H1 (cell line): ENCODE data around the gene KRAS. TPM values are rescaled to one million over a fixed set of nuclear protein-coding genes. Genes with fewer than 3 reads are reported as not detected.

ENCODE experiments used
- CTCF ChIA-PET: fragments of 300-600 bp; sonication (Branson Sonifier 250); formaldehyde crosslinking; loops from one replicate; lab custom pipeline; 2021; ENCODE audit not compliant: partially characterized antibody; lab: Charles Lee
- POLR2A ChIA-PET: fragments of 300-600 bp; sonication (Branson Sonifier 250); formaldehyde crosslinking; loops from one replicate; lab custom pipeline; 2021; ENCODE audit warnings: inconsistent platforms; ENCODE audit not compliant: partially characterized antibody; lab: Charles Lee
- DNase-seq, 2 experiments: peaks; one replicate each; pipeline versions ENCODE4 v3.0.0 to v3.0.0-alpha.2; 2010 to 2022; ENCODE audit warnings: low spot score in 2 of 2, low read depth in 1 of 2, mixed read lengths in 1 of 2
- FAIRE-seq: peaks from 2 replicates; lab custom pipeline; 2011; peaks lifted over from hg19 to GRCh38; lab: Jason Lieb, UNC
- H2AFZ ChIP-seq: 2 replicates; pipeline ENCODE4 v1.8.1; 2012; ENCODE audit warnings: low read length, inconsistent platforms
- H2AK5ac ChIP-seq: 2 replicates; pipeline ENCODE4 v1.6.1; 2013; ENCODE audit warnings: low read depth, low read length
- H2BK120ac ChIP-seq: replicated peaks from 2 replicates; pipeline ENCODE3; 2013; ENCODE audit warnings: low read depth, low read length, inconsistent platforms
- H2BK12ac ChIP-seq: 2 replicates; pipeline ENCODE4 v1.6.1; 2013; ENCODE audit warnings: low read depth, low read length
- H2BK15ac ChIP-seq: 2 replicates; pipeline ENCODE4 v1.6.1; 2013; ENCODE audit warnings: low read length
- H2BK20ac ChIP-seq: 2 replicates; pipeline ENCODE4 v1.6.1; 2013; ENCODE audit warnings: low read length
- H2BK5ac ChIP-seq: 2 replicates; pipeline ENCODE4 v1.6.1; 2013; ENCODE audit warnings: low read depth, low read length
- H3K14ac ChIP-seq: 2 replicates; pipeline ENCODE4 v1.6.1; 2013; ENCODE audit warnings: inconsistent platforms; ENCODE audit not compliant: insufficient read length
- H3K18ac ChIP-seq: 2 replicates; pipeline ENCODE4 v1.6.1; 2013; ENCODE audit warnings: low read length; ENCODE audit errors: extremely low read depth
- H3K23ac ChIP-seq: 2 replicates; pipeline ENCODE4 v1.6.1; 2013; ENCODE audit warnings: inconsistent platforms; ENCODE audit not compliant: insufficient read length
- H3K23me2 ChIP-seq: 2 replicates; pipeline ENCODE4 v1.6.1; 2013; ENCODE audit warnings: low read depth, low read length
- H3K27ac ChIP-seq: 2 replicates; pipeline ENCODE4 v1.6.1; 2011; ENCODE audit warnings: low read depth, low read length, inconsistent platforms
- H3K27me3 ChIP-seq, 4 experiments: replicated peaks in 1 of 4; 1 replicate in 1 of 4; 2 replicates in 3 of 4; pipeline versions ENCODE4 v1.6.1 to v1.8.1; 2011 to 2013; ENCODE audit warnings: low read length in 3 of 4, mild to moderate bottlenecking in 3 of 4, inconsistent platforms in 2 of 4, mixed read lengths in 2 of 4, moderate library complexity in 1 of 4; ENCODE audit not compliant: control insufficient read depth in 3 of 4, insufficient read depth in 3 of 4; ENCODE audit errors: extremely low read depth in 1 of 4
- H3K36me3 ChIP-seq, 4 experiments: 2 replicates each; pipeline versions ENCODE4 v1.6.1 to v1.8.1; 2011 to 2013; ENCODE audit warnings: mild to moderate bottlenecking in 4 of 4, low read length in 3 of 4, moderate library complexity in 2 of 4, control low read depth in 1 of 4, inconsistent platforms in 1 of 4; ENCODE audit not compliant: insufficient read depth in 4 of 4, control insufficient read depth in 2 of 4
- H3K4ac ChIP-seq: replicated peaks from 2 replicates; pipeline ENCODE3; 2013; ENCODE audit warnings: low read length, low read depth, mixed read lengths, inconsistent platforms; ENCODE audit not compliant: insufficient read length
- H3K4me1 ChIP-seq, 4 experiments: replicated peaks in 1 of 4; 1 replicate in 1 of 4; 2 replicates in 3 of 4; pipeline versions ENCODE4 v1.6.1 to v1.8.1; 2011 to 2013; ENCODE audit warnings: low read length in 3 of 4, inconsistent platforms in 2 of 4, mixed read lengths in 1 of 4; ENCODE audit not compliant: insufficient read depth in 4 of 4, control insufficient read depth in 3 of 4
- H3K4me2 ChIP-seq, 2 experiments: 2 replicates each; pipeline versions ENCODE4 v1.6.1 to v1.8.1; 2011 to 2013; ENCODE audit warnings: low read depth in 2 of 2, low read length in 2 of 2, control low read depth in 1 of 2, inconsistent platforms in 1 of 2, mild to moderate bottlenecking in 1 of 2; ENCODE audit not compliant: insufficient read depth in 1 of 2
- H3K4me3 ChIP-seq, 4 experiments: fragments of 200-600, 300-600 bp in 1 of 4; sonication (generic), shearing (Covaris generic), sonication (Bioruptor Twin) in 1 of 4; 2 replicates each; pipeline versions ENCODE4 v1.5.1 to v1.8.1; 2011 to 2016; ENCODE audit warnings: low read length in 4 of 4, low read depth in 3 of 4, control low read depth in 2 of 4, inconsistent platforms in 2 of 4, mild to moderate bottlenecking in 2 of 4, mixed read lengths in 1 of 4, moderate library complexity in 1 of 4; ENCODE audit not compliant: insufficient read depth in 2 of 4; ENCODE audit errors: extremely low read depth in 1 of 4
- H3K56ac ChIP-seq: replicated peaks from 2 replicates; pipeline ENCODE3; 2013; ENCODE audit warnings: low read depth, mild to moderate bottlenecking, mixed read lengths, low read length, inconsistent platforms; ENCODE audit not compliant: insufficient read length
- H3K79me1 ChIP-seq: 2 replicates; pipeline ENCODE4 v1.6.1; 2013; ENCODE audit warnings: low read depth, low read length, control low read depth
- H3K79me2 ChIP-seq, 2 experiments: 2 replicates each; pipeline versions ENCODE4 v1.6.1 to v1.8.1; 2012 to 2013; ENCODE audit warnings: low read length in 2 of 2, mild to moderate bottlenecking in 2 of 2, inconsistent platforms in 1 of 2; ENCODE audit not compliant: insufficient read depth in 2 of 2, control insufficient read depth in 1 of 2
- H3K9ac ChIP-seq, 4 experiments: replicated peaks in 1 of 4; 1 replicate in 1 of 4; 2 replicates in 3 of 4; pipeline versions ENCODE4 v1.6.1 to v1.8.1; 2011 to 2013; ENCODE audit warnings: low read depth in 3 of 4, low read length in 3 of 4, control low read depth in 2 of 4, mild to moderate bottlenecking in 2 of 4, moderate library complexity in 2 of 4, inconsistent platforms in 1 of 4; ENCODE audit errors: extremely low read depth in 1 of 4
- H3K9me3 ChIP-seq, 2 experiments: 2 replicates each; pipeline versions ENCODE4 v1.6.1 to v1.8.1; 2012 to 2013; ENCODE audit warnings: mild to moderate bottlenecking in 2 of 2, moderate library complexity in 2 of 2, control low read depth in 1 of 2, inconsistent platforms in 1 of 2, low read depth in 1 of 2, low read length in 1 of 2, mixed read lengths in 1 of 2; ENCODE audit not compliant: insufficient read depth in 2 of 2
- H4K20me1 ChIP-seq, 2 experiments: replicated peaks in 1 of 2; 2 replicates each; pipeline versions ENCODE3 to v1.8.1; 2011 to 2013; ENCODE audit warnings: inconsistent platforms in 2 of 2, low read length in 2 of 2, mild to moderate bottlenecking in 1 of 2; ENCODE audit not compliant: insufficient read depth in 2 of 2, control insufficient read depth in 1 of 2
- H4K5ac ChIP-seq: 2 replicates; pipeline ENCODE4 v1.6.1; 2013; ENCODE audit warnings: low read length, low read depth, mixed read lengths, inconsistent platforms; ENCODE audit not compliant: insufficient read length
- H4K8ac ChIP-seq: 2 replicates; pipeline ENCODE4 v1.8.0; 2013; ENCODE audit warnings: mild to moderate bottlenecking, moderate library complexity, low read length, inconsistent platforms; ENCODE audit not compliant: insufficient read depth; ENCODE audit errors: extremely low read depth
- H4K91ac ChIP-seq: replicated peaks from 2 replicates; pipeline ENCODE3; 2013; ENCODE audit warnings: low read length, mixed read lengths, inconsistent platforms; ENCODE audit not compliant: insufficient read length
- ASH2L ChIP-seq: fragments of 200-600, 300-600 bp; sonication (generic); IDR thresholded peaks from one replicate; pipeline ENCODE4 v1.7.1; 2017; ENCODE audit warnings: low read length
- BRCA1 ChIP-seq: IDR thresholded peaks from 2 replicates; pipeline ENCODE4 v1.6.1; 2012; ENCODE audit warnings: low read depth, low read length, improper control_type of control experiment
- CEBPB ChIP-seq: IDR thresholded peaks from 2 replicates; pipeline ENCODE4 v1.6.1; 2012; ENCODE audit warnings: low read depth, low read length
- E2F6 ChIP-seq: IDR thresholded peaks from 2 replicates; pipeline ENCODE4 v1.6.1; 2012; ENCODE audit warnings: inconsistent platforms
- FOSL1 ChIP-seq: IDR thresholded peaks from 2 replicates; pipeline ENCODE4 v1.6.1; 2011; ENCODE audit warnings: mild to moderate bottlenecking, low read depth, low read length, moderate library complexity; ENCODE audit not compliant: insufficient read depth
- JUN ChIP-seq: IDR thresholded peaks from 2 replicates; pipeline ENCODE4 v1.6.1; 2011; ENCODE audit warnings: low read depth, mild to moderate bottlenecking, improper control_type of control experiment, low read length
- KDM1A ChIP-seq: fragments of 200-600, 300-600 bp; sonication (generic); IDR thresholded peaks from 2 replicates; pipeline ENCODE4 v1.7.1; 2016; ENCODE audit warnings: mild to moderate bottlenecking, low read length, borderline replicate concordance
- KDM4A ChIP-seq: IDR thresholded peaks from one replicate; pipeline ENCODE4 v1.7.1; 2012; ENCODE audit warnings: low read depth, mild to moderate bottlenecking, moderate library complexity, low read length, inconsistent platforms; ENCODE audit not compliant: severe bottlenecking
- NRF1 ChIP-seq: IDR thresholded peaks from 2 replicates; pipeline ENCODE4 v1.6.1; 2011; ENCODE audit warnings: mild to moderate bottlenecking, low read depth, low read length, improper control_type of control experiment
- PHF8 ChIP-seq: fragments of 200-600 bp; sonication (generic); conservative IDR thresholded peaks from 2 replicates; pipeline ENCODE4 v1.7.1; 2012; ENCODE audit warnings: low read depth, mild to moderate bottlenecking, inconsistent platforms, low read length, moderate library complexity
- RFX5 ChIP-seq: IDR thresholded peaks from 2 replicates; pipeline ENCODE4 v1.6.1; 2011; ENCODE audit warnings: low read depth, low read length, improper control_type of control experiment, borderline replicate concordance
- RNF2 ChIP-seq: fragments of 200-900, 300-1000 bp; sonication (generic); IDR thresholded peaks from 2 replicates; pipeline ENCODE4 v1.7.1; 2016; ENCODE audit warnings: borderline replicate concordance, low read depth, mild to moderate bottlenecking, antibody characterized with exemption, low read length; ENCODE audit not compliant: poor library complexity, severe bottlenecking; ENCODE audit errors: missing control alignments
- RXRA ChIP-seq: IDR thresholded peaks from 2 replicates; pipeline ENCODE4 v1.6.1; 2011; ENCODE audit warnings: low read depth, mild to moderate bottlenecking, low read length, moderate library complexity; ENCODE audit not compliant: insufficient read depth
- SIRT6 ChIP-seq: IDR thresholded peaks from one replicate; pipeline ENCODE4 v1.7.1; 2012; ENCODE audit warnings: low read length, inconsistent platforms
- SIX5 ChIP-seq: IDR thresholded peaks from 2 replicates; pipeline ENCODE4 v1.6.1; 2011; ENCODE audit warnings: mild to moderate bottlenecking, low read depth, low read length
- TBP ChIP-seq: IDR thresholded peaks from 2 replicates; pipeline ENCODE4 v1.6.1; 2011; ENCODE audit warnings: low read depth, low read length, improper control_type of control experiment
- polyA plus RNA-seq, 7 experiments: library from polyadenylated mRNA; depleted of rRNA in 3 of 7; stranded (reverse) in 5 of 7; unstranded in 2 of 7; fragments of >200 nt in 5 of 7; fragments of 200-250 nt in 2 of 7; gene quantifications; 1 replicate in 5 of 7; 2 replicates in 1 of 7; 4 replicates in 1 of 7; pipeline versions ENCODE4 v1.2.1 to v1.2.3, GENCODE V29; 2011 to 2013; ENCODE audit warnings: missing spikeins in 2 of 7, mixed read lengths in 2 of 7
- total RNA-seq: library from RNA; stranded (reverse); fragmentation: NEBNext Ultra II Directional; extraction: Animal tissue kit (Norgen Biotek cat#: 25700); gene quantifications from 2 replicates; pipeline ENCODE4 v1.2.1, GENCODE V29; 2021

Gene KRAS
- total and polyA plus RNA-seq, 2 of the 8 experiments (the other 6 are each of a cell fraction or from before 2014, with no cell fraction given): 24.8 to 64.6 TPM

- H2BK120ac ChIP-seq: no peak overlapping the region
- ChIA-PET CTCF (no interaction called here), POLR2A (no interaction called here)
- H3K4me2 ChIP-seq: no peak overlapping the region
- no peak overlapping the region for H3K9ac ChIP-seq
- H2BK12ac ChIP-seq: no peak overlapping the region
- H3K36me3 ChIP-seq: no peaks in the 10 kb centered on the region
- no peaks in the 10 kb centered on the region for H3K9me3 ChIP-seq
- DNase-seq (no peak), FAIRE-seq (no peak)
- no peak overlapping the region for H3K4ac ChIP-seq
- no peak overlapping the region for H3K27ac ChIP-seq
- H3K79me1 ChIP-seq: no peaks in the 10 kb centered on the region
- H3K56ac ChIP-seq: no peak overlapping the region
- H4K8ac ChIP-seq: no peak overlapping the region
- H3K14ac ChIP-seq: no peak overlapping the region
- H2AFZ ChIP-seq: no peak overlapping the region
- H2BK15ac ChIP-seq: no peak overlapping the region
- no peaks in the 10 kb centered on the region for H3K23me2 ChIP-seq
- H2AK5ac ChIP-seq: no peak overlapping the region
- H3K4me1 ChIP-seq: no peaks in the 10 kb centered on the region
- H4K20me1 ChIP-seq: no peaks in the 10 kb centered on the region
- H2BK5ac ChIP-seq: no peak overlapping the region
- no peak overlapping the region for H4K91ac ChIP-seq
- H3K4me3 ChIP-seq: no peak overlapping the region
- H3K27me3 ChIP-seq: no peaks in the 10 kb centered on the region
- no peak overlapping the region for H4K5ac ChIP-seq
- H3K23ac ChIP-seq: no peak overlapping the region
- H3K79me2 ChIP-seq: no peaks in the 10 kb centered on the region
- H2BK20ac ChIP-seq: no peak overlapping the region
- H3K18ac ChIP-seq: no peak overlapping the region
- no peak for TF ChIP-seq FOSL1
- TF ChIP-seq PHF8: no peak
- no peak for TF ChIP-seq SIRT6
- no peak for TF ChIP-seq KDM4A
- TF ChIP-seq RNF2: no peak
- no peak for TF ChIP-seq CEBPB
- no peak for TF ChIP-seq TBP
- no peak for TF ChIP-seq SIX5
- no peak for TF ChIP-seq NRF1
- no peak for TF ChIP-seq BRCA1
- TF ChIP-seq ASH2L: no peak
- TF ChIP-seq KDM1A: no peak
- no peak for TF ChIP-seq RFX5
- TF ChIP-seq JUN: no peak
- TF ChIP-seq E2F6: no peak
- TF ChIP-seq RXRA: no peak
Measured at GRCh38 chr12:25280082-25280481, 29.4 kb upstream of the KRAS start.
